ENCODE results near the gene IKBKE.

Gene IKBKE

DNA sequence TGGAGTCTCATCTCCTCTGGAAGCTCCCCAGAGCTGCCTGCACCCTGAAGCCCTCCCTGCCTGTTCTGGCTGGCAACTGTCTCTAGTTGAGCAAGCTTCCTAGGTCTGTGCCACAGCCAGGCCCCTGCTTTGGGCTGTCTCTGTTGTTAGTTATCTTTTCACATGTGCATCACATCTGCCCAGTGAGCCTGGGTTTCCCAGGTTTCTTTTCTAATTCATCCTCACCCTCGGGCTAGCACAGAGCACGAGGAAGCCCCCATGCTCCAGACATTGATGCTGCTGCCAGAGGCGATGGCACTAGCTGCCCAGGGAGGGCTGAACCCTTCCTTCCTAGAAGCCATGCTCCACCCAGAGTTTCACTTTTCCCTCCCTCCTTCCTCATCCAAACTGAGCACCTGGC is 64.3 kb downstream of the IKBKE start:
- TF ChIP-seq, protein P1, sequence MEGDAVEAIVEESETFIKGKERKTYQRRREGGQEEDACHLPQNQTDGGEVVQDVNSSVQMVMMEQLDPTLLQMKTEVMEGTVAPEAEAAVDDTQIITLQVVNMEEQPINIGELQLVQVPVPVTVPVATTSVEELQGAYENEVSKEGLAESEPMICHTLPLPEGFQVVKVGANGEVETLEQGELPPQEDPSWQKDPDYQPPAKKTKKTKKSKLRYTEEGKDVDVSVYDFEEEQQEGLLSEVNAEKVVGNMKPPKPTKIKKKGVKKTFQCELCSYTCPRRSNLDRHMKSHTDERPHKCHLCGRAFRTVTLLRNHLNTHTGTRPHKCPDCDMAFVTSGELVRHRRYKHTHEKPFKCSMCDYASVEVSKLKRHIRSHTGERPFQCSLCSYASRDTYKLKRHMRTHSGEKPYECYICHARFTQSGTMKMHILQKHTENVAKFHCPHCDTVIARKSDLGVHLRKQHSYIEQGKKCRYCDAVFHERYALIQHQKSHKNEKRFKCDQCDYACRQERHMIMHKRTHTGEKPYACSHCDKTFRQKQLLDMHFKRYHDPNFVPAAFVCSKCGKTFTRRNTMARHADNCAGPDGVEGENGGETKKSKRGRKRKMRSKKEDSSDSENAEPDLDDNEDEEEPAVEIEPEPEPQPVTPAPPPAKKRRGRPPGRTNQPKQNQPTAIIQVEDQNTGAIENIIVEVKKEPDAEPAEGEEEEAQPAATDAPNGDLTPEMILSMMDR (IDR thresholded peaks at IDR 0.05; ENCODE audit: control extremely low read depth, extremely low read depth, low read depth, missing control alignments), result no peak
- POLR2A ChIA-PET, result no interaction called here
- DNase-seq (ENCODE audit: extremely low spot score), result no peak
- CTCF ChIA-PET, result interaction anchor here (1.5 to 8.4 kb wide), 6 partner anchors 12 to 55 kb away, joined by 3 to 59 read pairs (median 6); no protein-coding TSS in a partner anchor

DNA sequence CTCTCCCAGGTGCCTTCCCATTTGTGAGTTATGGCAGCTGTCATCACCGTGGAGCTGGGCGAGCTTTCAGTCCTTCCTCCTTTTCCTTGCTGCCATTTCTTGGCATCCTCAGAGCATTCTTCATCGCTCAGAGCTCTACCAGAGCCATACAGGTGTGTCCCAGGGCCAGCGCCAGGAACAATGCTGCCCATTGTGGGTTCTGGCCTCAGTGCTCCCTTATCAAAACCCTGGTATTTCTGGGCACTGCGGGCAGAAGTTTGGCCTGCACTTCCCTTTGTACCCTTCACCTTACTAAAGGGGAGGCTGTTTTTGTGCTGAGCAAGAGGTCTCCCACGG is 65.5 kb downstream of the IKBKE start:
- CTCF ChIA-PET, result interaction anchor here (1.1 to 8.4 kb wide), 7 partner anchors 11 to 46 kb away, joined by 3 to 59 read pairs (median 6); no protein-coding TSS in a partner anchor
- no peak for DNase-seq (ENCODE audit: extremely low spot score)
- POLR2A ChIA-PET, result no interaction called here
- TF ChIP-seq, protein P1 (IDR thresholded peaks at IDR 0.05; ENCODE audit: control extremely low read depth, extremely low read depth, low read depth, missing control alignments), result no peak

DNA sequence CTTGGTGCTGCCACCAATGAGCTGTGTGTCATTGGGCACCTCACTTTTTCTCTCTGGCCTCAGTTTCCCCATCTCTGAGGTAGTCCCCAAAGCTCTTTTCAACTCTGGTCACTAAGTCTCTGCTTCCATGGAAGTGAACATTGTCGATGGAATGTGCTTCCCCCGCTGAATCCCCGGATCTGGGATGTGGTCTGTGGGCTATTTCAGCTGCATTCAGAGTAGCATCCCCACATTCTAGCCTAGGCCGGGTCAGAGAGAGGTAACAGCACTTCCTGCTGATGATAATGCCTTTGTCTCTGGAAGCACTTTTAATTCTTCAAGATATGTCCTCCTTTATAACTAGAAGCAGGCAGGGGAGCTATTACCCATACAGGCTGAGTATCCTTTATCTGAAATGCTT is 66.9 kb downstream of the IKBKE start:
- DNase-seq (ENCODE audit: extremely low spot score), result no peak
- POLR2A ChIA-PET, result no interaction called here
- TF ChIP-seq, protein P1 (IDR thresholded peaks at IDR 0.05; ENCODE audit: control extremely low read depth, extremely low read depth, low read depth, missing control alignments), result no peak
- CTCF ChIA-PET, result interaction anchor here (0.7 to 8.4 kb wide), 10 partner anchors 9 to 48 kb away, joined by 3 to 59 read pairs (median 4); no protein-coding TSS in a partner anchor

DNA sequence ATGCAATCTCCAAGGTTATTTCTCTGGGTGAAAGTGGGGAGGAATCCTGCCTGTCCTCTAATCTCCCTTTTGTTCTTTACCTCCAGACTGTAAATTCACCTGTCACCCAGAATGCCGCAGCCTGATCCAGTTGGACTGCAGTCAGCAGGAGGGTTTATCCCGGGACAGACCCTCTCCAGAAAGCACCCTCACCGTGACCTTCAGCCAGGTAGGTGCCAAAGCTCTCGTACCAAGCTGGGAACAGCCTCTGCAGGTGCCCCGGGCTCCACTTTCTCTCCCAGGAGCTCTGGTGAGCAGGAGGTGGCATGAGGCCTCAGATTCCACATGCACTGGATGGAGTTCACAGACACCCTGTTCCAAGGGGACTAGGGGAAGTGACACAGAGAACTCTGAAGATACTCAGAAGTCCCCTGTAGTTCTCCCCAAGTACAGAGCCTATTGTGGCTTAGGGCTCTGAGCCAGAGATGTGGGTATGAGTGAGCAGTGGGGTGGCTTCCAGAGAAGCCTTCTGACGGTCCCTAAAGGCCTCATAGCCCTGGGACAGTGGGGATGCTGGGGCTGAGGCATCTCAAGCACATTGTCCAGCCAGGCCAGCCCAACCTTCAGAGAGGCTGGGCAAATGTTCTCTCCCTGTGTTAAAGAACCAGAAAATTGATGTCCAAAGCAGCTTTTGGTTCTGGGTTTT is 68.0 kb downstream of the IKBKE start:
- no peak for DNase-seq (ENCODE audit: extremely low spot score)
- POLR2A ChIA-PET, result no interaction called here
- TF ChIP-seq, protein P1 (IDR thresholded peaks at IDR 0.05; ENCODE audit: control extremely low read depth, extremely low read depth, low read depth, missing control alignments), result no peak
- CTCF ChIA-PET, result interaction anchor here (0.8 to 10.0 kb wide), 4 partner anchors 8 to 48 kb away, joined by 3 to 290 read pairs (median 31); no protein-coding TSS in a partner anchor

DNA sequence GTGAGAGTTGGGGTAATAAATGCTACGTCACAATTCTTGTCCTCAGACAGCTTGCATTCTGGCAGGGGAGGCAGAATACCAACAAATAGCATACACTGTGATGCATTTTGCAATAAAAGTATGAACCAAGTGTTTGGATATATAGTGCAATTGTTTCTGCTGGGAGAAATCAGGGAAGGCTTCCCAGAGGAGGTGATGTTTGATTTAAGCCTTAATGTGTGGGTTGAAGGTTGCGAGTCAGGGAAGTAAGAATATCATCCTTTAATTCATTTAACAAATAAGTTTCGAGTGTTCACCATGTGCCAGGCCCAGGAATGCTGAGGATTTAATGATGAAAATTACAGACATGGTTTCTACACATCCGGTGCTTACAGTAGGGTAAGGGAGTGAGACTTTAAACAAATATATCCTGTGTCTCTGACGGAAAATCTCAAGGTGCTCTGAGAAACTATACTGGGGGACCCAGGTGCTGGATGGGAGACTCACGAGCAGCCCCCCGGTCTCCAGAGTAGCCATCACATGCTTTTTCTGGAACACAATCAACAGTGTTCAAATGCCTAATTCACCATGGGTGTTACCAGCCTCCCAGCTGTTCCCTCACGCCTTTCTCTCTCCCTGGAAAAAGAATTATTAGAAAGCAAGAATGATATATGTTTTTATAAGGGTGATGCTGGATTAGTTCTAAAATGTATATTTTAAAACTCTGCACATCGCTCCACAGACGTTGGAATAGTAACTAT is 68.8 kb downstream of the IKBKE start:
- TF ChIP-seq, protein P1 (IDR thresholded peaks at IDR 0.05; ENCODE audit: control extremely low read depth, extremely low read depth, low read depth, missing control alignments), result no peak
- POLR2A ChIA-PET, result no interaction called here
- CTCF ChIA-PET, result interaction anchor here (0.8 to 10.0 kb wide), 3 partner anchors 7 to 49 kb away, joined by 3 to 290 read pairs (median 59); no protein-coding TSS in a partner anchor
- DNase-seq (ENCODE audit: extremely low spot score), result no peak

DNA sequence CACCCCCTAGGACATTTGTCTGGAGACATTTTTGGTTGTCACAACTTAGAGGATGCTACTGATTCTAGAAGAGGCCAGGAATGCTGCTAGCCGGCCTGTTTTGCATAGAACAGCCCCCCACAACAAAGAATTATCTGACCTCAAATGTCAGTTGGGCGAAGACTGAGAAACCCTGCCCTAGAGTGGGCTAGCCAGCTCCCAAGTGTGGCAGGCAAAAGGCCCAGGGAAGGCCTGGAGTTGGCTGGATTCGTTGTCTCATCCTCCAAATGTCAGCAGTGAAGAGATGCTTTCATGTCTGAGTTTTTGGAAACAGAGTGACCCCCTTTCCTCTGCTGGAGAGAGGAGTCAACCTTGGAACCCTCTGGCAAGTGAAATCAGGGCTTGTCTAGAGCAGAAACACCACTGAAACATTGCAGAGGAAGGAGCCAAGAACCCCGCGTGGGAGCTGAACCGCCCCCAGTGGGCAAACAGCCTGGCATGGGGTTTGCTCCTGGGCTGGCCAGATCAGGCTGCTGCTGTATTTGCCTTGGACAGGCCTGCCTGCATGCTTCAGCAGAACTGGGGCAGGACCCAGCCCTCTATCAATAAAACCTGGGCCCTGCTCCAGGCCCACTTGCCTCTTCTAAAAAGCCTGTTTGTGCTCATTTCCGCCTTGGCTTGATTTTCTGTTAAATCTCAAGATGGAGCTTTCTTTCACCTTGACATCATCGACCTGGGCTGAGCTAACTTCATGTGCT is 69.9 kb downstream of the IKBKE start:
- ChIA-PET POLR2A (no interaction called here), CTCF (interaction anchor here (1.0 to 10.0 kb wide), 7 partner anchors 20 to 123 kb away, joined by 3 to 290 read pairs (median 5); no protein-coding TSS in a partner anchor)
- TF ChIP-seq, protein P1 (IDR thresholded peaks at IDR 0.05; ENCODE audit: control extremely low read depth, extremely low read depth, low read depth, missing control alignments), result no peak
- no peak for DNase-seq (ENCODE audit: extremely low spot score)
